ENCODE measurements around the gene AKAP11. TPM values are rescaled to one million over a fixed set of nuclear protein-coding genes. Genes with fewer than 3 reads are reported as not detected.

The AKAP11 gene
- total and polyA plus RNA-seq, 2 of the 13 experiments (the other 11 are each of a cell fraction or from before 2014, with no cell fraction given) = 7.2 to 9.8 TPM

- Histone ChIP-seq H4K20me1 (ENCODE audit: insufficient read depth, low read length) (no peaks in the 10 kb centered on the region), H3K4me1 (ENCODE audit: insufficient read depth, low read length) (peaks cover 24% of the 10 kb centered on the region), H3K79me2 (ENCODE audit: insufficient read depth, low read length) (peaks cover 9% of the 10 kb centered on the region), H2AFZ (ENCODE audit: low read length) (no peak overlapping the region), H3K27me3 (ENCODE audit: control insufficient read depth in 1 of 2, insufficient read depth in 2 of 2, low read length in 2 of 2) (no peaks in the 10 kb centered on the region; a peak in 1 of 5 replicates), H3K4me3 (replicated peaks in 1 of 3; ENCODE audit: insufficient read depth in 1 of 3, low read depth in 2 of 3, low read length in 3 of 3) (no peak overlapping the region), H3K9ac (ENCODE audit: insufficient read depth, low read depth, low read length) (no peak overlapping the region), H3K27ac (ENCODE audit: extremely low read length, insufficient read depth, low read length) (no peak overlapping the region), H3K4me2 (ENCODE audit: low read depth, low read length) (no peak overlapping the region), H3K36me3 (replicated peaks in 1 of 2; ENCODE audit: control insufficient read depth in 1 of 2, insufficient read depth in 2 of 2, low read length in 2 of 2) (no peaks in the 10 kb centered on the region), H3K9me3 (ENCODE audit: low read length) (no peaks in the 10 kb centered on the region)
- ChIA-PET POLR2A (no interaction called here), CTCF (ENCODE audit: low intra/inter-chr PET ratio, low total read pairs) (no interaction called here)
- FAIRE-seq (no peak), DNase-seq (ENCODE audit: low spot score) (no peak), ATAC-seq (no peak)
- intact Hi-C loops (cut with micrococcal nuclease; ENCODE audit: unreplicated experiment) (no loop called here), in situ Hi-C loops (cut with HindIII; ENCODE audit: extremely low pct_ligation_motif_present, low pct_unique_long_range_greater_than_20kb) (no loop called here)
- TF ChIP-seq ZFX (CRISPR knock-in tag; IDR thresholded peaks at IDR 0.05; ENCODE audit: low read depth) (no peak), PPARG (CRISPR knock-in tag; conservative IDR thresholded peaks at IDR 0.05) (no peak)
- WGBS (ENCODE audit: low lambda C conversion rate) = 98% methylated on average over 7 of the region's 7 CpGs
- no TSS peak for BruUV-seq (replicated peaks)
Observed at GRCh38 chr13:42277618-42278276, 5.8 kb downstream of the AKAP11 start.

- CTCF ChIA-PET (ENCODE audit: low intra/inter-chr PET ratio, low total read pairs) = no interaction called here
- FAIRE-seq = no peak
- TF ChIP-seq THAP11 (CRISPR knock-in tag; IDR thresholded peaks at IDR 0.05) (no peak), ETV5 (CRISPR knock-in tag; IDR thresholded peaks at IDR 0.05; ENCODE audit: borderline replicate concordance) (no peak), ZMAT5 (CRISPR knock-in tag; IDR thresholded peaks at IDR 0.05; ENCODE audit: borderline replicate concordance, low read depth) (no peak), PHF21A (CRISPR knock-in tag; IDR thresholded peaks at IDR 0.05) (no peak), ZNF431 (CRISPR knock-in tag; IDR thresholded peaks at IDR 0.05; ENCODE audit: borderline replicate concordance, low read depth) (no peak), ZNF225 (CRISPR knock-in tag; IDR thresholded peaks at IDR 0.05) (no peak), HMGA1 (CRISPR knock-in tag; conservative IDR thresholded peaks at IDR 0.05) (no peak), ZNF746 (CRISPR knock-in tag; IDR thresholded peaks at IDR 0.05) (no peak), ZBTB46 (CRISPR knock-in tag; IDR thresholded peaks at IDR 0.05; ENCODE audit: borderline replicate concordance) (no peak), NR1H2 (CRISPR knock-in tag; IDR thresholded peaks at IDR 0.05; ENCODE audit: borderline replicate concordance, low read depth) (no peak), ZNF839 (CRISPR knock-in tag; IDR thresholded peaks at IDR 0.05; ENCODE audit: borderline replicate concordance) (no peak), MNT (IDR thresholded peaks at IDR 0.05) (no peak), RAD51 (IDR thresholded peaks at IDR 0.05; ENCODE audit: borderline replicate concordance) (no peak), CEBPG (CRISPR knock-in tag; IDR thresholded peaks at IDR 0.05) (no peak), ARNTL (CRISPR knock-in tag; IDR thresholded peaks at IDR 0.05) (no peak)
Observed at GRCh38 chr13:42279080-42279479, 7.1 kb downstream of the AKAP11 start.

More at GRCh38 chr13:42279080-42279479, 7.1 kb downstream of the AKAP11 start:
- POLR2A ChIA-PET = no interaction called here
- Histone ChIP-seq H3K4me2 (ENCODE audit: low read depth, low read length) (no peak overlapping the region), H3K4me3 (replicated peaks in 1 of 3; ENCODE audit: insufficient read depth in 1 of 3, low read depth in 2 of 3, low read length in 3 of 3) (no peak overlapping the region), H3K79me2 (ENCODE audit: insufficient read depth, low read length) (peaks cover 9% of the 10 kb centered on the region), H3K4me1 (ENCODE audit: insufficient read depth, low read length) (peaks cover 28% of the 10 kb centered on the region), H3K27ac (ENCODE audit: extremely low read length, insufficient read depth, low read length) (no peak overlapping the region), H4K20me1 (ENCODE audit: insufficient read depth, low read length) (no peaks in the 10 kb centered on the region), H2AFZ (ENCODE audit: low read length) (no peak overlapping the region), H3K27me3 (ENCODE audit: control insufficient read depth in 1 of 2, insufficient read depth in 2 of 2, low read length in 2 of 2) (no peaks in the 10 kb centered on the region; a peak in 1 of 5 replicates), H3K9me3 (ENCODE audit: low read length) (no peaks in the 10 kb centered on the region), H3K36me3 (replicated peaks in 1 of 2; ENCODE audit: control insufficient read depth in 1 of 2, insufficient read depth in 2 of 2, low read length in 2 of 2) (no peaks in the 10 kb centered on the region), H3K9ac (ENCODE audit: insufficient read depth, low read depth, low read length) (no peak overlapping the region)
- in situ Hi-C loops (cut with HindIII; ENCODE audit: extremely low pct_ligation_motif_present, low pct_unique_long_range_greater_than_20kb) = no loop called here
- 97% methylated on average over 6 of the region's 6 CpGs for WGBS (ENCODE audit: low lambda C conversion rate)
- no peak for DNase-seq (ENCODE audit: low spot score)
- BruUV-seq (replicated peaks) = no TSS peak
- intact Hi-C loops (cut with micrococcal nuclease; ENCODE audit: unreplicated experiment) = no loop called here
- no peak for ATAC-seq
